ENCODE results near the gene OLR1. TPM values are rescaled to one million over a fixed set of nuclear protein-coding genes. Genes with fewer than 3 reads are reported as not detected.

The OLR1 gene
- total RNA-seq, 2 donors from 2014 or later = 1.2 to 2.1 TPM

GRCh38 chr12:10211940-10212738, 40.2 kb upstream of the OLR1 start:
- Histone ChIP-seq H3K36me3 (no peaks in the 10 kb centered on the region), H3K27me3 (replicated peaks; ENCODE audit: insufficient read depth) (no peaks in the 10 kb centered on the region), H3K9me3 (no peaks in the 10 kb centered on the region), H3K27ac (peak overlapping the region; percentile 98), H3K4me3 (peak overlapping the region; percentile 59 to 71), H3K4me1 (replicated peaks) (no peaks in the 10 kb centered on the region)
- TF ChIP-seq POLR2A (IDR thresholded peaks at IDR 0.05) (peak; percentile 93), CTCF (IDR thresholded peaks at IDR 0.05) (peak in 2 of 4 experiments; percentile 19 to 31), POLR2AphosphoS5 (IDR thresholded peaks at IDR 0.05) (peak; percentile 100)
- peak; percentile 98 for DNase-seq (ENCODE audit: low spot score)
- intact Hi-C loops (cut with DNase I) = loop anchor here (2.0 to 10.0 kb wide), 2 partner anchors 153 to 511 kb away; partner anchors contain the start of gene YBX3
- WGBS = 32% methylated on average over 40 of the region's 40 CpGs

DNA sequence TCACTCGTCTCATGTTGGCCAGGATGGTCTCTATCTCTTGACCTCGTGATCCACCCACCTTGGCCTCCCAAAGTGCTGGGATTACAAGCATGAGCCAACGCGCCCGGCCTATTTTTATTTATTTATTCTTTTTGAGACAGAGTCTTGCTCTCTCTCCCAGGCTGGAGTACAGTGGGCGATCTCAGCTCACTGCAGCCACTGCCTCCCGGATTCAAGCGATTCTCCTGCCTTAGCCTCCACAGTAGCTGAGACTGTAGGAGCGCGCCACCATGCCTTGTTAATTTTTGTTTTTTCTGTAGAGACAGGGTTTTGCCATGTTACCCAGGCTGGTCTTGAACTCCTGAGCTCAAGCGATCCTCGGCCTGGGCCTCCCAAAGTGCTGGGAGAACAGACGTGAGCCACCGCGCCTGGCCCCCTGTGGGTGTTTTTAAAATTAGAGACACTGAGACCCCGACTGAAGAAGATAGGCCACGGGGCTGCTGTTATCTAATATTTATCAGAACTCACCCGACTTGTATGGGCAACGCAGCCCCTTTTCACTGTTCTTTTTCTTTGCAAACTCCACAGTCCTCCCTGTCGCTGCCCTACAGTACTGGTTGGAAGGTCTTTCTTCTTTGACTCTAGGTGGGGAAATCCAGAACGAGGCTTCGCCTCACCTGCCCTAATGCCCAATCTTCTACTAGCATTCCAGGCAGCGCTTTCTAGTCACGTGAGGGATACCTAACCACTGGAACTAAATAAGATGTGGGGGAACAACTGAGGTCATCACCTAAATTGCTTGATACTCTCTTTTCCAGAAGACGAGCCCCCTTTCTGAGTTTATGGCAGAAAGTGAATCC, 39.4 kb upstream of the OLR1 start:
- no peak for DNase-seq (ENCODE audit: low spot score)

DNA sequence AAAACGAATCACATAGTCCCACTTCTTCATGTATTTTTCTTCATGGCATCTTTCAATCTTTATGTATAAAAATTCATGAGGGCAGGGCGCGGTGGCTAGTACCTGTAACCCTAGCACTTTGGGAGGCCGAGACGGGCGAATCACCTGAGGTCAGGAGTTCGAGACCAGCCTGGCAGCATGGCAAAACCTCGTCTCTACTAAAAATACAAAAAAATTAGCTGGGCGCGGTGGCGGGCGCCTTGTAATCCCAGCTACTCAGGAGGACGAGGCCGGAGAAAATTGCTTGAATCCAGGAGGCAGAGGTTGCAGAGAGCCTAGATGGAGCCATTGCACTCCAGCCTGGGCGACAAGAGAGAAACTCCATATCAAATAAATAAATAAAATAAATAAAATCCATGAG, 38.3 kb upstream of the OLR1 start:
- DNase-seq (ENCODE audit: low spot score) = no peak
- TF ChIP-seq CTCF (IDR thresholded peaks at IDR 0.05) = no peak
- TF ChIP-seq POLR2AphosphoS5 (IDR thresholded peaks at IDR 0.05) = no peak
- TF ChIP-seq POLR2A (IDR thresholded peaks at IDR 0.05) = no peak
- no peak overlapping the region for H3K4me3 ChIP-seq
- no peaks in the 10 kb centered on the region for H3K9me3 ChIP-seq
- no peaks in the 10 kb centered on the region for H3K36me3 ChIP-seq
- 96% methylated on average over 15 of the region's 15 CpGs for WGBS
- intact Hi-C loops (cut with DNase I) = loop anchor here (10.0 kb wide), 1 partner anchor 155 kb away; no protein-coding TSS in a partner anchor
- H3K27ac ChIP-seq = no peak overlapping the region
- no peaks in the 10 kb centered on the region for H3K4me1 ChIP-seq (replicated peaks)
- H3K27me3 ChIP-seq (replicated peaks; ENCODE audit: insufficient read depth) = no peaks in the 10 kb centered on the region

More for the DNA sequence above, 39.4 kb upstream of the OLR1 start:
- no peaks in the 10 kb centered on the region for H3K36me3 ChIP-seq
- H3K27me3 ChIP-seq (replicated peaks; ENCODE audit: insufficient read depth) = no peaks in the 10 kb centered on the region
- intact Hi-C loops (cut with DNase I) = loop anchor here (10.0 kb wide), 1 partner anchor 153 kb away; no protein-coding TSS in a partner anchor
- no peak overlapping the region for H3K4me3 ChIP-seq
- no peaks in the 10 kb centered on the region for H3K9me3 ChIP-seq
- WGBS = 91% methylated on average over 25 of the region's 25 CpGs
- no peak for TF ChIP-seq POLR2A (IDR thresholded peaks at IDR 0.05)
- no peak for TF ChIP-seq CTCF (IDR thresholded peaks at IDR 0.05)
- no peak for TF ChIP-seq POLR2AphosphoS5 (IDR thresholded peaks at IDR 0.05)
- H3K4me1 ChIP-seq (replicated peaks) = no peaks in the 10 kb centered on the region
- peak overlapping the region; percentile 98 for H3K27ac ChIP-seq

GRCh38 chr12:10207136-10207535, 35.2 kb upstream of the OLR1 start:
- Histone ChIP-seq H3K27ac (no peak overlapping the region), H3K4me3 (no peak overlapping the region), H3K4me1 (replicated peaks) (no peaks in the 10 kb centered on the region), H3K36me3 (no peaks in the 10 kb centered on the region), H3K27me3 (replicated peaks; ENCODE audit: insufficient read depth) (no peaks in the 10 kb centered on the region), H3K9me3 (no peaks in the 10 kb centered on the region)
- TF ChIP-seq POLR2A (IDR thresholded peaks at IDR 0.05) (no peak), CTCF (IDR thresholded peaks at IDR 0.05) (no peak), POLR2AphosphoS5 (IDR thresholded peaks at IDR 0.05) (no peak)
- intact Hi-C loops (cut with DNase I) = no loop called here
- no peak for DNase-seq (ENCODE audit: low spot score)
- WGBS = 27% methylated on average over 2 of the region's 2 CpGs

All from prostate gland (tissue), 2 donors.